Lung (tissue), 12 donors: ENCODE results near the gene STRIP1. TPM values are rescaled to one million over a fixed set of nuclear protein-coding genes. Genes with fewer than 3 reads are reported as not detected.

ENCODE experiments used
- ATAC-seq: fragments of 200-7000 bp; cut with Tn5 transposase; one replicate; pipeline ENCODE4 v1.9.1; 2020; ENCODE audit warnings: moderate number of reproducible peaks; ENCODE audit not compliant: insufficient read depth, low FRiP score
- DNase-seq, 3 donors: peaks; one replicate each; pipeline ENCODE4 v3.0.0-alpha.2; 2013 to 2017
- H3K27ac ChIP-seq, 2 donors: one replicate each; pipeline ENCODE4 v1.5.1; 2013; ENCODE audit warnings: mild to moderate bottlenecking in 2 of 2, moderate library complexity in 2 of 2, control low read depth in 1 of 2, inconsistent platforms in 1 of 2, low read depth in 1 of 2, low read length in 1 of 2
- H3K27me3 ChIP-seq, 3 donors: one replicate each; pipeline ENCODE4 v1.5.1; 2013; ENCODE audit warnings: low read length in 2 of 3; ENCODE audit not compliant: control insufficient read depth in 3 of 3, insufficient read depth in 3 of 3
- H3K36me3 ChIP-seq, 4 donors: one replicate each; pipeline ENCODE4 v1.5.1; 2013; ENCODE audit warnings: low read length in 4 of 4, mild to moderate bottlenecking in 1 of 4, moderate library complexity in 1 of 4; ENCODE audit not compliant: control insufficient read depth in 4 of 4, insufficient read depth in 4 of 4
- H3K4me1 ChIP-seq, 5 donors: one replicate each; pipeline ENCODE4 v1.5.1; 2013; ENCODE audit warnings: low read length in 5 of 5, mild to moderate bottlenecking in 2 of 5, moderate library complexity in 1 of 5; ENCODE audit not compliant: control insufficient read depth in 5 of 5, insufficient read depth in 5 of 5
- H3K4me3 ChIP-seq: one replicate; pipeline ENCODE4 v1.5.1; 2013; ENCODE audit warnings: mild to moderate bottlenecking, control low read depth, moderate library complexity
- H3K9ac ChIP-seq, 2 donors: one replicate each; pipeline ENCODE4 v1.5.1; 2013; ENCODE audit warnings: low read length in 2 of 2, control low read depth in 1 of 2; ENCODE audit not compliant: insufficient read depth in 1 of 2
- H3K9me3 ChIP-seq, 4 donors: one replicate each; pipeline ENCODE4 v1.5.1; 2013; ENCODE audit warnings: low read length in 3 of 4, mild to moderate bottlenecking in 1 of 4, moderate library complexity in 1 of 4; ENCODE audit not compliant: control insufficient read depth in 4 of 4, insufficient read depth in 3 of 4
- CTCF ChIP-seq: IDR thresholded peaks from 2 replicates; pipeline ENCODE4 v1.5.1; 2012; ENCODE audit warnings: mild to moderate bottlenecking; ENCODE audit errors: control extremely low read depth, extremely low read depth
- WGBS, 2 donors: extraction: QIAGEN DNeasy Blood & Tissue Kit; methylation state at CpG; one replicate each; pipeline ENCODE4 v1.1.7; 2013; 5-methylcytosine and 5-hydroxymethylcytosine counted together
- polyA plus RNA-seq, 2 donors: library from polyadenylated mRNA; stranded (reverse); fragments of 200-250 nt; gene quantifications; one replicate each; pipeline ENCODE4 v1.2.1, GENCODE V29; 2013
- total RNA-seq, 2 donors: library from RNA; depleted of rRNA in 1 of 2; stranded (reverse); fragments of >200 nt in 1 of 2; gene quantifications; one replicate each; pipeline ENCODE4 v1.2.1, GENCODE V29; 2014 to 2021
- donor health status: control.
- donor health status: control.
- donor health status: Bipolar disorder and iron deficiency.
- donor health status: healthy.
- donor health status: DM: yes; HTN: yes; CAD: no.

STRIP1 gene
- total and polyA plus RNA-seq, 4 donors, result 11.7 to 68.2 (median 28.5) TPM

GRCh38 chr1:110070282-110070669, 35.9 kb downstream of the STRIP1 start:
- no peaks in the 10 kb centered on the region for H3K36me3 ChIP-seq
- ATAC-seq (no peak), DNase-seq (no peak)
- peaks cover 0 to 20% (median 7%) of the 10 kb centered on the region in 5 donors for H3K4me1 ChIP-seq
- H3K4me3 ChIP-seq, result no peak overlapping the region
- peaks cover 0 to 4% (median 0%) of the 10 kb centered on the region in 4 donors for H3K9me3 ChIP-seq
- no peak overlapping the region for H3K9ac ChIP-seq
- no peak overlapping the region for H3K27ac ChIP-seq
- WGBS, 2 donors, result 1 to 4% methylated on average over 49 of the region's 52 CpGs
- peaks cover 0 to 82% (median 75%) of the 10 kb centered on the region in 3 donors for H3K27me3 ChIP-seq
- no peak for TF ChIP-seq CTCF

GRCh38 chr1:110070671-110071242, 36.3 kb downstream of the STRIP1 start, which contains the start of gene ALX3:
Gene ALX3 (minus strand): TSS chr1:110070672. CDS start chr1:110070612, 60 bp downstream.
- H3K36me3 ChIP-seq, result no peaks in the 10 kb centered on the region
- no peak within 1 kb of the TSS for H3K27ac ChIP-seq
- no peak within 1 kb of the TSS for H3K4me3 ChIP-seq
- TF ChIP-seq CTCF, result no peak
- DNase-seq (no peak), ATAC-seq (no peak)
- peaks cover 0 to 20% (median 7%) of the 10 kb centered on the region in 5 donors for H3K4me1 ChIP-seq
- no peak within 1 kb of the TSS for H3K9ac ChIP-seq
- 12 to 20% methylated on average over 12 to 25 of the region's 27 CpGs for WGBS, 2 donors
- H3K27me3 ChIP-seq, result peaks cover 0 to 82% (median 75%) of the 10 kb centered on the region in 3 donors
- H3K9me3 ChIP-seq, result peaks cover 0 to 4% (median 0%) of the 10 kb centered on the region in 4 donors

- ATAC-seq (no peak), DNase-seq (no peak)
- Histone ChIP-seq H3K9me3 (no peaks in the 10 kb centered on the region), H3K9ac (no peak overlapping the region), H3K27ac (no peak overlapping the region), H3K4me3 (no peak overlapping the region), H3K36me3 (no peaks in the 10 kb centered on the region), H3K27me3 (peaks cover 0 to 58% (median 46%) of the 10 kb centered on the region in 3 donors), H3K4me1 (peaks cover 0 to 11% (median 0%) of the 10 kb centered on the region in 5 donors)
- no peak for TF ChIP-seq CTCF
- 58 to 65% methylated on average over 4 of the region's 4 CpGs for WGBS, 2 donors
Measured at GRCh38 chr1:110074166-110074565, 39.7 kb downstream of the STRIP1 start.
